Activated CD8-positive, alpha-beta T cell treated with anti-CD3 and anti-CD28 coated beads for 36 hours (primary cell): ENCODE measurements around the gene ARHGDIB. TPM values are rescaled to one million over a fixed set of nuclear protein-coding genes. Genes with fewer than 3 reads are reported as not detected.
A peak's percentile ranks its signal among the peaks of the same experiment; 100 is the strongest.

Experiments used
- ATAC-seq: fragments of 200-7000 bp; cut with Tn5 transposase; one replicate; pipeline ENCODE4 v1.10.0; 2021; ENCODE audit warnings: mild to moderate bottlenecking, moderate library complexity
- CTCF ChIA-PET: fragments of 350-600 bp; sonication (Branson Sonifier 250); formaldehyde crosslinking; loops from one replicate; lab custom pipeline; 2021; ENCODE audit warnings: antibody characterized with exemption; lab: Charles Lee
- POLR2A ChIA-PET: fragments of 350-600 bp; sonication (Branson Sonifier 250); formaldehyde crosslinking; loops from one replicate; lab custom pipeline; 2021; ENCODE audit warnings: antibody characterized with exemption; lab: Charles Lee
- DNase-seq: peaks from one replicate; pipeline ENCODE4 v3.0.0-alpha.2; 2020
- H3K27ac Mint-ChIP-seq: one replicate; pipeline ENCODE4 v1.8.0; 2021; ENCODE audit warnings: mild to moderate bottlenecking, mixed read lengths
- H3K27me3 Mint-ChIP-seq: one replicate; pipeline ENCODE4 v1.8.0; 2021; ENCODE audit warnings: mixed read lengths
- H3K36me3 Mint-ChIP-seq: one replicate; pipeline ENCODE4 v1.8.0; 2021; ENCODE audit warnings: low read depth, mixed read lengths
- H3K4me1 Mint-ChIP-seq: one replicate; pipeline ENCODE4 v1.8.0; 2021; ENCODE audit warnings: low read depth, mixed read lengths
- H3K4me3 Mint-ChIP-seq: one replicate; pipeline ENCODE4 v1.8.0; 2021; ENCODE audit warnings: mild to moderate bottlenecking, moderate library complexity, mixed read lengths
- H3K9me3 Mint-ChIP-seq: one replicate; pipeline ENCODE4 v1.8.0; 2021; ENCODE audit warnings: mixed read lengths
- intact Hi-C: fragments of 100-400 bp; cut with micrococcal nuclease; formaldehyde crosslinking; loops from one replicate; pipeline ENCODE4 v1.10.0; 2022
- total RNA-seq, 2 experiments: library from RNA; stranded (reverse); gene quantifications; one replicate each; pipeline ENCODE4 v1.2.3, GENCODE V29; 2021
- TF ChIP-seq, protein P1 (sequence below): fragments of 200-600 bp; IDR thresholded peaks from one replicate; pipeline ENCODE4 v1.8.0; 2022; ENCODE audit warnings: antibody characterized with exemption, mild to moderate bottlenecking

The ARHGDIB gene
- total RNA-seq, 2 experiments from 2014 or later: 765 to 771 TPM

DNA sequence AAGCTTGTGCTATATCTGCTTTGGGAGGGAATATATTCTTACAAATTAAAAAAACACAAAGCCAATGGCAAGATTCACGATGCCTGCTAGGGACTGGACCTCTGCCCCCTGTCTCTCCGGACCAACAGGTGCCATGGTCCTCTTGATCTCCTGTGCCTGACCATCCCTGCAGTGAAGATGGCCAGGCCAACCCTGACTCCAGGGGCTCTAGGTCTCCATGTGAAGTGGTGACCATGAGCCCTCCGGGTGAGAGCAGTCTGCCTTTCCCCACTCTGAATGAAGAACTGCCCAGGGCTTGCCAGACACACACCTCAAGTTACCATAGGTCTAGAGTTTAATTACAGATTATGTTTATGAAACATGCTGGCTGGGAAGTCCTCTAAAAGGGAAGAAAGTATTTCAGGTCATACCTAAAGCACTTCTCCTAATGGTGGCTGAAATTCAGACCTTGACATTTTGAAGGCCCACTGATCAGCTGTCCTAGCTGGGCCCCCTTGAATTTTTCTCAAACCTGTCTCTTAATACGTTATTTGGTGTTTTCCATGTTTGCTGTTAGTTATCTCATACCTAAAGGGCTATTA, 1.4 kb downstream of the ARHGDIB start:
- ATAC-seq: no peak
- Mint-ChIP-seq H3K36me3 (peaks cover 54% of the 10 kb centered on the region), H3K4me1 (peaks cover 41% of the 10 kb centered on the region), H3K4me3 (peak overlapping the region; percentile 94), H3K27ac (peak overlapping the region; percentile 97), H3K9me3 (no peaks in the 10 kb centered on the region), H3K27me3 (no peaks in the 10 kb centered on the region)
- no peak for DNase-seq
- ChIA-PET CTCF (interaction anchor here (0.8 to 1.3 kb wide), 3 partner anchors 12 to 33 kb away, joined by 3 to 4 read pairs (median 3); partner anchors contain the start of gene ERP27), POLR2A (interaction anchor here (1.0 to 7.2 kb wide), 10 partner anchors 11 to 190 kb away, joined by 3 to 41 read pairs (median 4); partner anchors contain the start of gene ERP27)
- intact Hi-C loops: loop anchor here (2.0 to 10.0 kb wide), 4 partner anchors 13 to 565 kb away; a partner anchor contains a TSS
- TF ChIP-seq, protein P1, sequence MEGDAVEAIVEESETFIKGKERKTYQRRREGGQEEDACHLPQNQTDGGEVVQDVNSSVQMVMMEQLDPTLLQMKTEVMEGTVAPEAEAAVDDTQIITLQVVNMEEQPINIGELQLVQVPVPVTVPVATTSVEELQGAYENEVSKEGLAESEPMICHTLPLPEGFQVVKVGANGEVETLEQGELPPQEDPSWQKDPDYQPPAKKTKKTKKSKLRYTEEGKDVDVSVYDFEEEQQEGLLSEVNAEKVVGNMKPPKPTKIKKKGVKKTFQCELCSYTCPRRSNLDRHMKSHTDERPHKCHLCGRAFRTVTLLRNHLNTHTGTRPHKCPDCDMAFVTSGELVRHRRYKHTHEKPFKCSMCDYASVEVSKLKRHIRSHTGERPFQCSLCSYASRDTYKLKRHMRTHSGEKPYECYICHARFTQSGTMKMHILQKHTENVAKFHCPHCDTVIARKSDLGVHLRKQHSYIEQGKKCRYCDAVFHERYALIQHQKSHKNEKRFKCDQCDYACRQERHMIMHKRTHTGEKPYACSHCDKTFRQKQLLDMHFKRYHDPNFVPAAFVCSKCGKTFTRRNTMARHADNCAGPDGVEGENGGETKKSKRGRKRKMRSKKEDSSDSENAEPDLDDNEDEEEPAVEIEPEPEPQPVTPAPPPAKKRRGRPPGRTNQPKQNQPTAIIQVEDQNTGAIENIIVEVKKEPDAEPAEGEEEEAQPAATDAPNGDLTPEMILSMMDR: no peak

- ChIA-PET POLR2A (interaction anchor here (1.4 to 7.2 kb wide), 8 partner anchors 11 to 189 kb away, joined by 3 to 41 read pairs (median 7); partner anchors contain the start of gene ERP27), CTCF (interaction anchor here (1.2 to 1.5 kb wide), 3 partner anchors 12 to 21 kb away, joined by 3 to 4 read pairs (median 4); partner anchors contain the start of gene ERP27)
- no peak for ATAC-seq
- Mint-ChIP-seq H3K27me3 (no peaks in the 10 kb centered on the region), H3K4me3 (peak overlapping the region; percentile 94), H3K27ac (peak overlapping the region; percentile 97), H3K4me1 (peaks cover 39% of the 10 kb centered on the region), H3K36me3 (peaks cover 58% of the 10 kb centered on the region), H3K9me3 (no peaks in the 10 kb centered on the region)
- TF ChIP-seq, protein P1: no peak
- no peak for DNase-seq
- intact Hi-C loops: loop anchor here (10.0 kb wide), 1 partner anchor 565 kb away; no protein-coding TSS in a partner anchor
These were observed 1.9 kb downstream of the ARHGDIB start for GRCh38 chr12:14959463-14959862.

- no peak for ATAC-seq
- CTCF ChIA-PET: interaction anchor here (1.2 to 1.5 kb wide), 3 partner anchors 11 to 21 kb away, joined by 3 to 4 read pairs (median 4); partner anchors contain the start of gene ERP27
- H3K4me1 Mint-ChIP-seq: peaks cover 40% of the 10 kb centered on the region
These were observed 2.3 kb downstream of the ARHGDIB start for GRCh38 chr12:14959126-14959440.

GRCh38 chr12:14958361-14959125, 2.9 kb downstream of the ARHGDIB start:
- DNase-seq (peak; percentile 35), ATAC-seq (no peak)
- Mint-ChIP-seq H3K4me3 (peak overlapping the region; percentile 94), H3K27ac (peak overlapping the region; percentile 97), H3K4me1 (peaks cover 40% of the 10 kb centered on the region), H3K9me3 (no peaks in the 10 kb centered on the region), H3K36me3 (peaks cover 66% of the 10 kb centered on the region), H3K27me3 (no peaks in the 10 kb centered on the region)
- TF ChIP-seq, protein P1: no peak
- ChIA-PET CTCF (interaction anchor here (1.2 to 1.5 kb wide), 3 partner anchors 11 to 21 kb away, joined by 3 to 4 read pairs (median 4); partner anchors contain the start of gene ERP27), POLR2A (interaction anchor here (1.4 to 7.2 kb wide), 7 partner anchors 10 to 188 kb away, joined by 3 to 41 read pairs (median 9); partner anchors contain the start of gene ERP27)
- intact Hi-C loops: loop anchor here (10.0 kb wide), 1 partner anchor 564 kb away; no protein-coding TSS in a partner anchor

More at GRCh38 chr12:14959126-14959440, 2.3 kb downstream of the ARHGDIB start:
- DNase-seq: peak; percentile 64
- Mint-ChIP-seq H3K27ac (peak overlapping the region; percentile 97), H3K4me3 (peak overlapping the region; percentile 94), H3K36me3 (peaks cover 61% of the 10 kb centered on the region), H3K27me3 (no peaks in the 10 kb centered on the region), H3K9me3 (no peaks in the 10 kb centered on the region)
- intact Hi-C loops: loop anchor here (10.0 kb wide), 1 partner anchor 564 kb away; no protein-coding TSS in a partner anchor
- TF ChIP-seq, protein P1: no peak
- POLR2A ChIA-PET: interaction anchor here (1.4 to 7.2 kb wide), 8 partner anchors 10 to 189 kb away, joined by 3 to 41 read pairs (median 7); partner anchors contain the start of gene ERP27
